Glomerular visceral epithelial cell (primary cell): ENCODE measurements around the gene BAIAP2L1.
"Not testable (repeated sequence)": the region's sequence is repeated elsewhere in the genome, so short reads cannot be mapped to it uniquely, and the experiment has no call there.

Experiments used
- DNase-seq: peaks from one replicate; pipeline ENCODE4 v3.0.0-alpha.2; 2016; ENCODE audit errors: extremely low spot score

BAIAP2L1 gene

GRCh38 chr7:98399462-98399861 is 1.4 kb downstream of the BAIAP2L1 start:
- no peak for DNase-seq

DNA sequence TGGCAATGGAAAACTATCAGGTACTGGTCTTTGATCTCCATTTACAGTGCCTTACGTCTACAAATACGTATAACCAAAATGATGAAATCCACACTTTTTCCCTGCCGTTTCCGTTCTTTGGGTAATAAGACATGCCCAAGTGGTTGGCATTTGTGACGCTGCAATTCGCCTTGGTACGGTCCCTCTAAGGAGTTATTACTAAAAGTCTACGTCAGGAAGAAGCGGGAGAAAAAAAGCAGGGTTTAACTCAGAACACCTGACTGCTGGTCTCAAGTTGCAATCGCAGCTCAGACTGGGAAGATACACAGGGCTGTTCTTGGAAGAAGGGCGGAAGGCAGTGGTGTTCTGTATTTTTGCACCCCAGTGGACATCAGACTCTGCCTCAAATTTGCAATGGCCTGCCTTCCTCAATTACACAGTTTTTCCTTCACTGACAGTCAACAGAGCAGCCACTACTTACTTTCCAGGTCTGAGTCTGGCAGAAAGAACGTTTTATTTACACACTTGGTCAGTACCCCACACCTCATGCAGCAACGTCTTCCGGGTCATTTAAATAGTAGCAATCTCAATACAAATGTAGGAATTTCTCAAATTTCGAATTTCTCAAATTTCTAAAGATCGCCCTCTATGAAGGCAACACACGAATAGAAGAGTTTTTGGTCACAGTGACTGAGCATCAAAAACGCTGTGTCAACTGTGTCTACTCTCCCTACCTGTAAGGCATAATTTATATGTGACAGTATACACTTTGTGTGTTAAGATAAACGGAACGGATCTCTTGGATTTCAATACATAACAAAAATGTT is 2.1 kb downstream of the BAIAP2L1 start:
- DNase-seq, result peak; percentile 13

- DNase-seq, result no peak
Observed at GRCh38 chr7:98396768-98397167, 4.1 kb downstream of the BAIAP2L1 start.

DNA sequence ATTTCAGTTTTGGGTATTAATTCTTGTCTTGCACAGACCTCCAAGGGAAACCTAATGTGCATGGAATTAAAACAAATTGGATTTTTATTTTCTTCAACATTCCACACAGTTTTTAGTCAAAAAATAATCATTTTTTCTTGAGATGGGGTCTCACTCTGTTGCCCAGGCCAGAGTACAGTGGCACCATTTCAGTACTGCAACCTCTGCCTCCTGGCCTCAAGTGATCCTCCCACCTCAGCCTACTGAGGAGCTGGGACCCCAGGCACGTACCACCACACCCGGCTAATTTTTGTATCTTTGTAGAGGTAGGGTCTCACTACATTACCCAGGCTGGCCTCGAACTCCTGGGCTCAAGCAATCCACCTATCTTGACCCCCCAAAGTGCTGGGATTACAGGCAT is 4.9 kb downstream of the BAIAP2L1 start:
- no peak for DNase-seq

GRCh38 chr7:98395481-98395880 is 5.4 kb downstream of the BAIAP2L1 start:
- DNase-seq, result no peak

DNA sequence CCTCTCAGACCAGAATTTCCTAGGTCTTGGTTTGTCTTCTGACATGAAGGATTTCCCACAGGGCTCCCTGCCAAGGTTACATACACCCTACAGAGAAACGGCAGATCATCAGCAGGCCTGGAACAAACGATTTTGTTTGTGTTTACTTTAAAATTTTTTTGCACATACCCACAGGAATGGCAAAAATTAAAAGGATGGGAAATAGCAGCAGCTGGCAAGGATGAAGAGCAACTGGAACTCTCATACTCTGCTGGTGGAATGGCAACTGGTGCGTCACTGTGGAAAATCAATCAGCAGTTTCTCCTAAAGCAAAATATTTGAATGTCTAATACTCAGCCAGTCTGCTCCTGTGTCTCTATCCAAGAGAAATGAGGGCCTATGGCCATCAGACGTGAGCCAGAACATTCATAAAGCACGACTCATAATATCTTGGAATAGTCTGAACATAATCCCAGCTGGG is 6.5 kb downstream of the BAIAP2L1 start:
- peak; percentile 64 for DNase-seq

DNA sequence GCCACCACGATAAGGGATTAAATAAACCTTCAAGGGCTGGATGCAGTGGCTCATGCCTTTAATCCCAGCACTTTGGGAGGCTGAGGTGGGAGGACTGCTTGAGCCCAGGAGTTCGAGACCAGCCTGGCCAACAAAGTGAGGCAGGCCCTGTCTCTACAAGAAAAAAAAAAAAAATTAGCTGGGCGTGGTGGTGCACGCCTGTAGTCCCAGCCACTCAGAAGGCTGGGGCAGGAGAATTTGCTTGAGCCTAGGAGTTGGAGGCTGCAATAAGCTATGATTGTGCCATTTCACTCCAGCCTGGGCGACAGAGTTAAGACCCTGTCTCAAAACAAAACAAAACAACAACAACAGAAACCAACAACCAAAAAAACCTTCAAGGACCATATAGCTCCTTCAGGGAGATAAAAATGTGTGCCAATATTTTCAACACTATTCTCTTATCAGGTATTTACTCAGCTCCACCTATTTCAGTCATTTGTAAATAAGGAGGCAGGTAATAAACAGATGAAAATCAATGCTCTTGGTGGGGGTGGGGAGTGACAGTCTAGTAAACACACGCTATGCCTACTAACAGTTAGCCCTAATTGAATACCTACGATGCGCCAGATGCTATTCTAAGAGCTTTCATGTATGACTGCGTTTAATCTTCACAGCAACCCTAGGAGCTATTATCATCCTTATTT is 13.2 kb downstream of the BAIAP2L1 start:
- no peak for DNase-seq

GRCh38 chr7:98387131-98387530 is 13.8 kb downstream of the BAIAP2L1 start:
- no peak for DNase-seq

DNA sequence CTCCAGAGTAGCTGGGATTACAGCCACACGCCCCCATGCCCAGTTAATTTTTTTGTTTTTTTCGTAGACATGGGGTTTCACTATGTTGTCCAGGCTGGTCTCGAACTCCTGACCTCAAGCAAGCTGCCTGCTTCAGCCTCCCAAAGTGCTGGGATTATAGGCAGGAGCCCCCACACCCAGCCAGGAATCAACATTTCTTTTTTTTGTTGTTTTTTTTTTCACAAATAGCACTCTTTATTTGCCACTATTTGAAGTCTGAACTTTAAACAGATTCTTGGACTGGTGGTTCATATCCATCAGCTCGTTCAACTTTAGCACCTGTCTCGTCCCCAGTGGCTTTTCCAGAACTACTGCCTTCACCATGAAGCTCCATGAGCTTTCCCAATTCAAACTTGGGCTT is 15.4 kb downstream of the BAIAP2L1 start:
- not testable (repeated sequence) for DNase-seq

DNA sequence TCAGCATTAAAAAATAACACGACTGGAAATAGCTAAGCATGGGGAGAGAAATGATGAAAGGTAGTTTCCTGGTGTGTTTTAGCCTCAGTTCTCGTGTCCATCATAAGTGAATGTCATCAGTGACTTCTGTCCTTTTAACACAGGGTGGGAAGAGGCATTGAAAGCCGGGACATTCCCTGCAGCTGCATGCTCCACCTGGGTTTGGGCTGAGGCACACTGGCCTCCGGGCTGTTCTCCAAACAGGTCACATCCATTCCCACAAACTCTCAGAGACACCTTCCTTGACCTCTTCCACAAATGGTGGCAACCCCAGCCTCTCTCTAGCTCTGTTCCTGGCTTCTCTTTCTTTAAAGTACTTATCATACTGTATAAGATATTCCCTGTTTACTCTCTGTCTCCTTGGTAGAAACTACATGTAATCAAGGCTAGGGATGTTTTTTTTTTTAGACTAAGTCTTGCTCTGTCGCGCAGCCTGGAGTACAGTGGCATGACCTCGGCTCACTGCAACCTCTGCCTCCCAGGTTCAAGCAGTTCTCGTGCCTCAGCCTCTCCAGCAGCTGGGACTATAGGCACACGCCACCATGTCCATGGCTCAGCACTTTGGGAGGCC is 22.6 kb downstream of the BAIAP2L1 start:
- no peak for DNase-seq

GRCh38 chr7:98376711-98377110 is 24.2 kb downstream of the BAIAP2L1 start:
- DNase-seq, result no peak

DNA sequence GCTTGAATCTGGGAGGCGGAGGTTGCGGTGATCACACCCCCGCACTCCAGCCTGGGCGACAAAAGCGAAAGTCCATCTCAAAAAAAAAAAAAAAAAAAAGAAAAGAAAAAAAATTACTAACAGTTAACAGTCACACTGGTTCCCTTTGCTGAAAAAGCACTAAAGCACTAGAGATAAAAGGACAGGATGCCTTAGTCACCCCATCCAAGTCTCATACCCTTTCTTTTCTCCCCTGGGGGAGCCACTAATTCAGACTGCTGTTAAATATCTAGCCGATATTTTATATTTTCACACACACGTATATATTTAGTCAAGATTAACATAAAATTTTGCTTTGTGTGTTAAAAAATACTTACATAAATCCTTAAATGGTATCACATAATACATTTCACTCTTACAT is 25.2 kb downstream of the BAIAP2L1 start:
- DNase-seq, result no peak

DNA sequence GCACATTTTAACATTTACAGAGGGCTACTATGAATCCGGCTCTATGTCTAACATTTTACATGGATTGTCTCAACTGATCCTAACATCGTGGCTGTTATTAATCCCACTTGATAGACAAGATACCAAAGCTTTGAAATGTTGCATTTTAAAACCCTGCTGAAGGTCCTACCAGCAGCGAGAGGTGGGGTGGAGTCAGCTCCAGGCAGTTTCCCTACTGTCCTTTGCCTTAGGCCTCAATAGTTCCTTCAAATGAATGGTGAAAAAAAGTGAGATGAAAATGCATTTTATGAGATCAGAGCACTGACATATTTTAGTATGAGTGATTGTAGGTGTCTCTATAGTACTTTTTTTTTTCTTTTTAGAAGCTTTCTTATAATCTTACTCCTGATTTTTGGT is 26.6 kb downstream of the BAIAP2L1 start:
- DNase-seq, result no peak

- DNase-seq, result peak; percentile 75
Observed at GRCh38 chr7:98372993-98373392, 27.9 kb downstream of the BAIAP2L1 start.

GRCh38 chr7:98369726-98370125 is 31.2 kb downstream of the BAIAP2L1 start:
- no peak for DNase-seq

GRCh38 chr7:98368716-98369115 is 32.2 kb downstream of the BAIAP2L1 start:
- no peak for DNase-seq

DNA sequence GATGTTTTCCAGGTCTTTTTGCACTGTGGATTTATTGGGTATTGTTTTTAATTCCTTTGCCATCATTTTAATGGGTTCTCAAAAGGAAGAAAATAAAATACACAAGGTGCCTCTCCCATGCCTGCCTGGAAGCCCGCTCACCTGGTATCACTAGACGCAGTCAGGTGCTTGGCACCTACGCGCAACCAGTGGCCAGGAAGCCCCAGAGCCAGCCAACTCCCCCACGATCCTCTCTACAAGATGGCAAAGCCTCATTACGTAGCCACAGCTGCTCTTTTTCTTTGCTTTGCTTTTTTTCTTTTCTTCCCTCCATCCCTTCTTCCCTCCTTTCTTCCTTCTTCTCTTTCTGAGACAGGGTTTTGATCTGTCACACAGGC is 34.3 kb downstream of the BAIAP2L1 start:
- no peak for DNase-seq

DNA sequence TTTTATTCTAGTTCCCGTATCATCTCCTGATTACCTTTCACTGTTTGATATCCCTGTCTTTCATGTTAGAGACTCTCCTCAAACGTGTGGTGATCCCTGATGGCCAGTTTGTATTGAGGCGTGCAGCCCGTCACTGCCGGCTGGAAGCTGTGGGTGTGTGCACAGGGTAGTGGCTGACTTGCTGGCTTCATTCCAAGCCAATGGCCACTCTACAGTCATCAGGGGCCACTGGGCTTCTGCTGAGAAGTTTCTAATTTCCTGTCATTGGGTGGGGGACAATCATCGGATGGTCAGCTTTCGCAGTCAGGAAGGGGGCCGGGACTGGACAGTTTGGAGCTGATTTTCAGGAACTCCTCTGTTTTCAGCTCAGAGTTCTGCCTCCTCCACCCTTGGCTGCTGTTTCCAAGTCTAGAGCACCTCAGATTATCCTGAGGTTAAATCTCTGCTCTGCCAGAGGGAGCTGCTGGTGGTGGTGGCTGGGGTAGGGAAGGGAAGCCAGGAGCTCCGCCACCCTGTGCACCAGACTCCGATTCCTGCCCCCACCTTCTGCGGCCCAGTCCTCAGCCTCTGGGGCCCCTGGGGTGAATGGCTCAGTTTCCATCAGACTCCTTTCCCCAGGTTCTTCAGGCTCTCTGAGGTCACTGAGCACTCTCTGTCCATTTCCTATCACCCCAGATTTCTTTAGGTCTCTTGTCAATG is 34.9 kb downstream of the BAIAP2L1 start:
- DNase-seq, result no peak

DNA sequence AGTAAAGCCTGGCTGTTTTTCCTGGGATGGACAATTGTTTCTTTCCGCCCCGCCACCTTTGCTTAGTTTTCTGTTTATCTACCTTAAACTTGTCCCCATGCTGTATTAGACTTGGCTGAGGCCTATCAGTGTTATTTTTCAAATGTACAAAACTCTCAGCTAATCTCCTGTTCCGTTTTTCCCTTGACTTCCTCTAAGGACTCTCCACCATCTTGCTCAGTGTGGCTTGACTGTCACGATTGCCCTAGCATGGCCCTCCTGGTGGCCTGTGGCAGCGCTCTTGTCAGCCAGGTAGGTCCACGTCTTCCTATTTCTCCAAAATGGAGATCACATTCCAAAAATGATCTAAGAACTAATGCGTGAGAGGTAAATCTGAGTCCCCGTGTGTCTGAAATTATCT is 36.7 kb downstream of the BAIAP2L1 start:
- DNase-seq, result no peak

DNA sequence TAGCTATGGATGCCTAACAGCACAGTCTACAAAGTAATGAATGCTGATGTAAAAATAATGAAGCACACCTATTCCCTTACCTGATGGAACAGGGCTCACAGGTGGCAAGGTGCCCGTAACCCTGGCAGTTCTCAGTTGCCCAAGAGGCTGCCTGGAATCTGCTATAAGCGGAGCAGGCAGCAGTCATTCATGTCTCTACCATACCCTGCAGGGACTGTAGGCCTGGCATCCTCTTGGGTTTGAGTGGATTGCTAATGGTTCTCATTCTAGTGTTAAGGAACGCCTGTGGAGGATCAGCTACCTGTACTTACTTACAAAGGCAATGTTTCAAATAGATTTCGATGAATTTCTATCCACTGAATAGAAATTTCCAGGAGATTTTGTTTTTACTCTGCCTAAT is 38.4 kb downstream of the BAIAP2L1 start:
- no peak for DNase-seq

DNA sequence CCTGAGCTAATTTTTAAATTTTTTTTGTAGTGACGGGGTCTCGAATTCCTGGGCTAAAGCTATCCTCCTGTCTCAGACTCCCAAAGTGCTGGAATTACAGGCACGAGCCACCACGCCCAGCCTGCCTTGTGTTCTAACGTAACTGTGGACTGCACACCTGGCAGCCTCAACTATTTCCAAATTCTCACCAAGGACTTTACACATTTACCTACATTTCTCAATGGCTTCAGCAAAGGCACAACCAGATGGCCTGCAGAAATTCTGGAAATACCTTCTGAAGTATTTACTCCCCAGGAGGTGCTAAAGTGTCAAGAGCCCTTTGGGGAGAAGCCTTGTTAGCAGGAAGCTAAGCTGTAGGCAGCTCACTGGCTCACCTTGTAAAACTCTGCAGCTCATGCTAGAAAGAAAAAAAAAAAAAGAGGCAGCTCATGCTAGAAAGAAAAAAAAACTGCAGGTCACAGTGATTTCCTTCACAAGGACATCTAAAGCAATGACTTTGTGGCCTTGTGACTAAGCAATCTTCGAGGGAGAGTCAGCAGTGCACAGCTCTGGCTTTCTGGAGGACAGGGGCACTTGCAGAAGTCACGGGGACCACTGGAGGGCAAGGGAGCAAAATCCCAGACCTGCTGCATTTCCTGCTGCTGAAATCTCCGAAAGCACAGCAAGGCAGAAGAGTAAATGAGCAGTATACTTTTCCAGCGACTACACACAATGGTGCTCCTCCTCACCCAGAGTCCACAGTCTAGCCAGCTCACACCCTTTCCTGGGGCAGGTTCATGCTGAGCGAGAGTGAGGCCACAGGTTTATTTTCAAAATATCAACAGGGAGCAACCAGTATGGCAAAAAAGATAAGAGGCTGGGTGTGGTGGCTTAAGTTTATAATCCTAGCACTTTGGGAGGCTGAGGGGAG is 40.4 kb downstream of the BAIAP2L1 start:
- DNase-seq, result no peak
